ENCODE results near the gene SLC37A1. TPM values are rescaled to one million over a fixed set of nuclear protein-coding genes. Genes with fewer than 3 reads are reported as not detected.

Gene SLC37A1
- total RNA-seq, 2 donors from 2014 or later: 2.0 to 5.0 TPM

DNA sequence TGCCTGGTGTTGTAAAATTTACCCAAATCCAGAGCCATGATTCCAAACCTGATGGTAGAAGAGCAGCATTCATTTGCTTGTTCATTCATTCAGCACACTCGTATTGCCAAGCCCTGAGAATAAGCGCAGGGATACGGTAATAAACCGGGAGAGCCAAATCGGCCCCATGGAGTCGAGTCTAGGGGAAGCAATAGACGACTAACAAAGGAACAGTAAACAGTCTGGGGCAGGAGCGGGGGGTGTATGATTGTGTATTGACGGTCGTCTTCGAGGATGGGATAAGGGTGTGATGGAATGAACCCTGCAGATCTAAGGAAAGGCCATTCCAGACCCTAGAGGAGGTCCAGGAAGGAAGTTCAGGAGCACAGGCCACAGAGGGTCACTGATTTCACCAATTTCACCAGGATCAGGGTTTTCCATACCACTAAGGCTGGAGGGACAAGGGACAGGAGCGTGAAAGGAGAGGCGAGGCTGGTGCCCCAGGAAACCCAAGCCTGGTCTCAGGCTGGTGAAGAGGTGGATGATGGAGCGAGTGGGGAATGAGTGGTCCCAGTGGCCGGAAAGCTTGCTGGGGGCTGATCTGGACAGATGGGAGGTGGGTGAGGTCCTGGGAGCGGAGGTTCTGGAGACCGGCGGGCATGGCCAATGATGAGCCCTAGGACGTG is 78.6 kb downstream of the SLC37A1 start:
- peaks cover 0 to 8% of the 10 kb centered on the region in 2 donors for H3K4me1 ChIP-seq
- no peaks in the 10 kb centered on the region for H3K27me3 ChIP-seq
- DNase-seq (ENCODE audit: low spot score): no peak
- no peaks in the 10 kb centered on the region for H3K36me3 ChIP-seq
- TF ChIP-seq, protein P1, sequence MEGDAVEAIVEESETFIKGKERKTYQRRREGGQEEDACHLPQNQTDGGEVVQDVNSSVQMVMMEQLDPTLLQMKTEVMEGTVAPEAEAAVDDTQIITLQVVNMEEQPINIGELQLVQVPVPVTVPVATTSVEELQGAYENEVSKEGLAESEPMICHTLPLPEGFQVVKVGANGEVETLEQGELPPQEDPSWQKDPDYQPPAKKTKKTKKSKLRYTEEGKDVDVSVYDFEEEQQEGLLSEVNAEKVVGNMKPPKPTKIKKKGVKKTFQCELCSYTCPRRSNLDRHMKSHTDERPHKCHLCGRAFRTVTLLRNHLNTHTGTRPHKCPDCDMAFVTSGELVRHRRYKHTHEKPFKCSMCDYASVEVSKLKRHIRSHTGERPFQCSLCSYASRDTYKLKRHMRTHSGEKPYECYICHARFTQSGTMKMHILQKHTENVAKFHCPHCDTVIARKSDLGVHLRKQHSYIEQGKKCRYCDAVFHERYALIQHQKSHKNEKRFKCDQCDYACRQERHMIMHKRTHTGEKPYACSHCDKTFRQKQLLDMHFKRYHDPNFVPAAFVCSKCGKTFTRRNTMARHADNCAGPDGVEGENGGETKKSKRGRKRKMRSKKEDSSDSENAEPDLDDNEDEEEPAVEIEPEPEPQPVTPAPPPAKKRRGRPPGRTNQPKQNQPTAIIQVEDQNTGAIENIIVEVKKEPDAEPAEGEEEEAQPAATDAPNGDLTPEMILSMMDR (IDR thresholded peaks at IDR 0.05): no peak
- H3K9me3 ChIP-seq: peaks cover 0 to 2% of the 10 kb centered on the region in 2 donors
- H3K4me3 ChIP-seq: no peak overlapping the region
- no peak overlapping the region for H3K27ac ChIP-seq

DNA sequence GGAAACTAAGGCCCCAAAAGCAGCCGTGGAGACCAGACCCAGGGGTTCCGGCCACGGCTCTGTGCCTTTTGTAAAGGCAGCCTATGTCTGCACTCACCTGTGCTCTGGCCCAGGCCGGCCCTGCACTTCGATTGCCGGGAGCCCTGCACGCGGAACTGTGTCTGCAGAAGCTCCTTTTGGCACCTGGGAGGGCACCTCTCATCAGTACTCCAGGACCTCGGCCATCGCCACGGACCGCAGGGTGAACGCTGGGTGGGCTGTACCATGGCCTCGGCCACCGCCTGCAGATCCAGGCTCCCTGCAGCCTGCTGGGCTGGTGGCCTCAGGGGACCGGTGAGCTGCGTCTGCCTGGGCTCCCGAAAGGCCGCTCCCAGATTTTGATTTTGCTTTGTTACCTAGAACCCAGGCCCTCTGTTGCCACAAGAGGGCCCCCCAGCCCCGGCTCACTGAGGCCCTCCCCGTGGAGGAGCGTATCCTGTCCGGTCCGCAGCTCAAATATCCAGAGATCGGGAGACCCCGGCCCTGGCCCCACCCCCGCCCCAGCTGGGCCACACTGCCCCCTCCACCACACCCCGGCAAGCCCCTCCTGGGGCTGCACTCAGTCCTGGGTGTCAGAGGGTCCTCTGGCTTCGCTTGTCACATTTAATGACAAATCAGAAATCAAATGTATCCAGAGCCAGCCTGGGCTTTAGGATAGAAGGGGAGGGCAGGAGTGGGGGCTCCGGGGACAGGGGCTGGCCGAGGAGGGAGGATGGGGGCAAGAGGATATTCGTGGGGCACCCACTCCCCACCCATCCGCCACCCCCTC is 79.6 kb downstream of the SLC37A1 start:
- Histone ChIP-seq H3K9me3 (peaks cover 0 to 11% of the 10 kb centered on the region in 2 donors), H3K4me1 (peaks cover 0 to 8% of the 10 kb centered on the region in 2 donors), H3K4me3 (peak overlapping the region in 1 of 2 donors; percentile 11), H3K36me3 (no peaks in the 10 kb centered on the region), H3K27ac (no peak overlapping the region), H3K27me3 (no peaks in the 10 kb centered on the region)
- DNase-seq (ENCODE audit: low spot score): no peak
- TF ChIP-seq, protein P1 (IDR thresholded peaks at IDR 0.05): peak; percentile 63 to 93

DNA sequence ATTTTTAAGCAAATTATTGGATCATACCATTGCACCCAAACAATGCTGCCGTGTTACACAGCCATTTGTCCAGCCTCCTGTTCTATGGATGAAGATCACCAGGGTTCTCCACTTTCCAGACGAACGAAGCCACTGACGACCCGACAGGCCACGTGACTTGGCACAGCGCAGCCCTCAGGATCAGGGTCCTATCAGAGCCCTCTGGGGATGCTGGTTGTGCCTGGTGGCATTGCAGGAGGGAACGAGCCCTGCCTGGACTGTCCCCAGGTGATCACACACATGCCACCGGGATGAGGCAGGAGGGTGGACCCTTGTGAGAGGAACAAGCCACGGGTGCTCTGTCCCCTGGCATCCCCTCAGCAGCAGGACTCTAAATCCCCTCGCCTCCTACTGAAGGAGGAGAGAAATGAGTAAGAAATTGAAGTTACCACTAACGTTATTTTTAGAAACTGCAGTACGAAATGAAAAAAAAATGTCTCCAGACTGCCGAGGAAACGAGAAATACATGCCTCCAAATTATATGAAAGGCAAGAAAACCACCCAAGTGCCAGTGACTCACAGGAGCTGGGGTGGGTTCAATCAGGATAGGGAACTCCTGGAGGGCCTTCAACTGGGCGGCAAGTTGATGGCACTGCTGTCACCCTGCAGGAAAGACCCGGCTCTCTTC is 81.1 kb downstream of the SLC37A1 start:
- Histone ChIP-seq H3K36me3 (no peaks in the 10 kb centered on the region), H3K27me3 (no peaks in the 10 kb centered on the region), H3K4me1 (peaks cover 0 to 8% of the 10 kb centered on the region in 2 donors), H3K9me3 (peaks cover 0 to 14% of the 10 kb centered on the region in 2 donors), H3K4me3 (no peak overlapping the region), H3K27ac (no peak overlapping the region)
- no peak for DNase-seq (ENCODE audit: low spot score)
- TF ChIP-seq, protein P1 (IDR thresholded peaks at IDR 0.05): no peak

DNA sequence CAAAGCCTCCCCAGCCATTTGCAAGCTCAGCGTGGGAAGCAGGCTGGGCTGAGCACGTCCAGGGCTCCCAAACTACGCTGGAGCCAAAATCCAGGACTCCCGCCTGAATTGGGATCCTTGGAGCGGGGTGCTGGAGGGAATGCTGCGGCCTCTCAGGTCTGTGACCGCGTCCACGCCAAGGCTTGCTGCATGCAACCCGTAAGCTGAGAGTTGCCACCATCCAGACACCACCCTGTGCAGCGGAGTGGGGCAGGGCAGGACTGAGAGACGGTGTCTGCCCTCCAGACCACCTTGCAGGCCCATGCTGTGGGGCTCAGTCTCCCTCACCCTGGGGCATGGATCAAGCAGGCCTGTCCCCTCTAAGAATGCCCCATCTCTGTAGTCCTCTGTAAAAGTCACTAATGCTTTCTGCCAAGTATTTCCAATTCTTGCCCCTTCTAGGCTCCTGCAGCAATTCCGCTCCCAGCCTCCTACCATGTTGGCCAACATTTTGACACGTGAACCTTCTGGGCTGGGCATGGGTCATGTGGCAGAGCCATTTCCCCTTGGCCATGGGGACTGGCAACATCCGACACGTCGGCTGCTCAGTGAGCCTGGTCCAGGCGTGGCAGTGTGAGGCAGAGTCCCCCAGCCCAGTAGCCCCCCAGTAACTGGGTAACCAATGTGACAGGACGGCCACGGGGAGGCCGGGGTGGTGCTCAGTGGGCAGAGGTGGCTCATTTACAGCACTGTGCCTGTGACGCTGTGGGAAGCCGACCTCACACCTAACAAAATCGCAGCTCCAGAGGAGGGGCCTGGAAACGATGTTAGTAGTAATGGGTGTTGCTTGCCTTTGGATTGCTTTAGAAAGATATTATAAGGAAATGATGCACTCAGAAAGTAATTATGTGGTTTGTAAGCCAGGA is 81.9 kb downstream of the SLC37A1 start:
- H3K27me3 ChIP-seq: no peaks in the 10 kb centered on the region
- H3K27ac ChIP-seq: no peak overlapping the region
- no peak for DNase-seq (ENCODE audit: low spot score)
- H3K4me1 ChIP-seq: peaks cover 0 to 8% of the 10 kb centered on the region in 2 donors
- no peak overlapping the region for H3K4me3 ChIP-seq
- no peaks in the 10 kb centered on the region for H3K36me3 ChIP-seq
- H3K9me3 ChIP-seq: peaks cover 0 to 14% of the 10 kb centered on the region in 2 donors
- TF ChIP-seq, protein P1 (IDR thresholded peaks at IDR 0.05): no peak

DNA sequence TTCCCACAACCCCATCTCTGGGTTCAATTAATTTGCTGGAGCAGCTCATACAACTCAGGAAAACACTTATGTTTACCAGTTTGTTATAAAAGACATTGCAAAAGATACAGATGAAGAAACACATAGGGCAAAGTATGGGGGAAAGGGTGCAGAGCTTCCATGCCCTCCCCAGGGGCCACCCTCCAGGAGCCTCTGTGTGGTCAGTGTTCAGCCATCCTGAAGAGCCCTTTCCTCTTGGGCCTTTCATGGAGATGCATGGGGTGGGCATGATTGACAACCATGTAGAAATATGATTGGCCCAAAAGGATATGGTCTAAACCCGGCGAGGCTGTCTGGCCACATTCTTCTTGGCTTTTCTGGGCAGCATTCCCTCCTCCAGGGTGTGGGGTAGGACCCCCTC is 83.0 kb downstream of the SLC37A1 start:
- no peaks in the 10 kb centered on the region for H3K27me3 ChIP-seq

More for the DNA sequence above, 83.0 kb downstream of the SLC37A1 start:
- no peak for DNase-seq (ENCODE audit: low spot score)
- H3K36me3 ChIP-seq: no peaks in the 10 kb centered on the region
- H3K4me1 ChIP-seq: peaks cover 0 to 8% of the 10 kb centered on the region in 2 donors
- TF ChIP-seq, protein P1 (IDR thresholded peaks at IDR 0.05): no peak
- no peak overlapping the region for H3K4me3 ChIP-seq
- no peak overlapping the region for H3K27ac ChIP-seq
- peaks cover 0 to 14% of the 10 kb centered on the region in 2 donors for H3K9me3 ChIP-seq

Data from right atrium auricular region (tissue), 2 donors.